ENCODE results near the gene DNAJB11.
"Not testable (repeated sequence)": the region's sequence is repeated elsewhere in the genome, so short reads cannot be mapped to it uniquely, and the experiment has no call there.

DNAJB11 gene

GRCh38 chr3:186630950-186631641 is 60.6 kb downstream of the DNAJB11 start:
- H3F3A ChIP-seq (ENCODE audit: low read depth) = no peaks in the 10 kb centered on the region
- no peaks in the 10 kb centered on the region for H3K4me1 ChIP-seq (ENCODE audit: insufficient read depth, low read length, poor library complexity, severe bottlenecking)
- H3K9me2 ChIP-seq (replicated peaks; ENCODE audit: low read depth, low read length) = no peaks in the 10 kb centered on the region
- no peaks in the 10 kb centered on the region for H3K9me3 ChIP-seq (ENCODE audit: insufficient read depth, low read depth, low read length)
- H4K20me1 ChIP-seq (ENCODE audit: insufficient read depth, low read length, poor library complexity, severe bottlenecking) = no peaks in the 10 kb centered on the region
- no peak overlapping the region for H3K4me3 ChIP-seq (ENCODE audit: low read length, poor library complexity, severe bottlenecking)
- H3K79me2 ChIP-seq (ENCODE audit: insufficient read depth, low read length) = no peaks in the 10 kb centered on the region
- H3K27me3 ChIP-seq (ENCODE audit: insufficient read depth, low read length, poor library complexity, severe bottlenecking) = no peaks in the 10 kb centered on the region
- TF ChIP-seq EZH2phosphoT487 (IDR thresholded peaks at IDR 0.05; ENCODE audit: borderline replicate concordance) (no peak), CTCF (conservative IDR thresholded peaks at IDR 0.05; ENCODE audit: low read length) (no peak)
- no peak overlapping the region for H3K4me2 ChIP-seq (ENCODE audit: low read depth, low read length, poor library complexity, severe bottlenecking)
- H3K9ac ChIP-seq (ENCODE audit: low read depth, low read length, poor library complexity, severe bottlenecking) = no peak overlapping the region
- no peak overlapping the region for H2AFZ ChIP-seq (ENCODE audit: low read length)
- H3K36me3 ChIP-seq (ENCODE audit: insufficient read depth, low read length) = no peaks in the 10 kb centered on the region

GRCh38 chr3:186633481-186633880 is 63.0 kb downstream of the DNAJB11 start:
- Histone ChIP-seq H4K20me1 (ENCODE audit: insufficient read depth, low read length, poor library complexity, severe bottlenecking) (no peaks in the 10 kb centered on the region), H3K4me2 (ENCODE audit: low read depth, low read length, poor library complexity, severe bottlenecking) (no peak overlapping the region), H3K4me1 (ENCODE audit: insufficient read depth, low read length, poor library complexity, severe bottlenecking) (no peaks in the 10 kb centered on the region)

GRCh38 chr3:186634207-186634606 is 63.7 kb downstream of the DNAJB11 start:
- not testable (repeated sequence) for H3K9me2 ChIP-seq (replicated peaks; ENCODE audit: low read depth, low read length); H3K4me3 ChIP-seq (ENCODE audit: low read length, poor library complexity, severe bottlenecking); H3K36me3 ChIP-seq (ENCODE audit: insufficient read depth, low read length); H2AFZ ChIP-seq (ENCODE audit: low read length); H3K79me2 ChIP-seq (ENCODE audit: insufficient read depth, low read length); H3K27me3 ChIP-seq (ENCODE audit: insufficient read depth, low read length, poor library complexity, severe bottlenecking); H3K9me3 ChIP-seq (ENCODE audit: insufficient read depth, low read depth, low read length); H3K4me1 ChIP-seq (ENCODE audit: insufficient read depth, low read length, poor library complexity, severe bottlenecking); H4K20me1 ChIP-seq (ENCODE audit: insufficient read depth, low read length, poor library complexity, severe bottlenecking); H3F3A ChIP-seq (ENCODE audit: low read depth); H3K9ac ChIP-seq (ENCODE audit: low read depth, low read length, poor library complexity, severe bottlenecking); H3K4me2 ChIP-seq (ENCODE audit: low read depth, low read length, poor library complexity, severe bottlenecking)

More at GRCh38 chr3:186633481-186633880, 63.0 kb downstream of the DNAJB11 start:
- no peak overlapping the region for H3K9ac ChIP-seq (ENCODE audit: low read depth, low read length, poor library complexity, severe bottlenecking)
- no peaks in the 10 kb centered on the region for H3K79me2 ChIP-seq (ENCODE audit: insufficient read depth, low read length)
- no peaks in the 10 kb centered on the region for H3K36me3 ChIP-seq (ENCODE audit: insufficient read depth, low read length)
- TF ChIP-seq EZH2phosphoT487 (IDR thresholded peaks at IDR 0.05; ENCODE audit: borderline replicate concordance) = no peak
- TF ChIP-seq CTCF (conservative IDR thresholded peaks at IDR 0.05; ENCODE audit: low read length) = no peak
- no peaks in the 10 kb centered on the region for H3K9me3 ChIP-seq (ENCODE audit: insufficient read depth, low read depth, low read length)
- no peaks in the 10 kb centered on the region for H3F3A ChIP-seq (ENCODE audit: low read depth)
- no peak overlapping the region for H3K4me3 ChIP-seq (ENCODE audit: low read length, poor library complexity, severe bottlenecking)
- H2AFZ ChIP-seq (ENCODE audit: low read length) = no peak overlapping the region
- no peaks in the 10 kb centered on the region for H3K9me2 ChIP-seq (replicated peaks; ENCODE audit: low read depth, low read length)
- no peaks in the 10 kb centered on the region for H3K27me3 ChIP-seq (ENCODE audit: insufficient read depth, low read length, poor library complexity, severe bottlenecking)

All from Loucy (cell line).